Testis (tissue), 3 donors: ENCODE data around the gene BCAS3. TPM values are rescaled to one million over a fixed set of nuclear protein-coding genes. Genes with fewer than 3 reads are reported as not detected.

Experiments
- DNase-seq: peaks from one replicate; pipeline ENCODE4 v3.0.0-alpha.2; 2019
- H3K27ac ChIP-seq, 2 donors: fragments of 200-600 bp; sonication (generic); one replicate each; pipeline ENCODE4 v1.5.1; 2019
- H3K27me3 ChIP-seq: fragments of 200-600 bp; sonication (generic); one replicate; pipeline ENCODE4 v1.5.1; 2019
- H3K36me3 ChIP-seq: fragments of 200-600 bp; sonication (generic); one replicate; pipeline ENCODE4 v1.5.1; 2017; ENCODE audit warnings: low read depth; ENCODE audit errors: missing control alignments
- H3K4me1 ChIP-seq: fragments of 200-600 bp; sonication (generic); one replicate; pipeline ENCODE4 v1.5.1; 2019
- H3K4me3 ChIP-seq, 2 donors: fragments of 200-600 bp; sonication (generic); one replicate each; pipeline ENCODE4 v1.5.1; 2017 to 2019
- H3K9me3 ChIP-seq: fragments of 200-600 bp; sonication (generic); one replicate; pipeline ENCODE4 v1.5.1; 2017
- POLR2A ChIP-seq: fragments of 450-650 bp; IDR thresholded peaks from one replicate; pipeline ENCODE4 v1.6.1; 2017; ENCODE audit warnings: antibody characterized with exemption, mild to moderate bottlenecking, moderate library complexity
- WGBS, 2 donors: methylation state at CpG; one replicate each; pipeline ENCODE4 v1.1.5; 2018; 5-methylcytosine and 5-hydroxymethylcytosine counted together
- intact Hi-C: fragments of 100-400 bp; cut with DNase I; formaldehyde crosslinking; loops from one replicate; pipeline ENCODE4 v1.15.1; 2023; ENCODE audit warnings: low total_unique reads
- polyA plus RNA-seq: library from polyadenylated mRNA; stranded (reverse); fragments of 350-450 nt; fragmentation: Illumina TruSeq; extraction: RNeasy Lipid Tissue Mini Kit (QIAGEN cat#74804); gene quantifications from one replicate; pipeline ENCODE4 v1.2.3, GENCODE V29; 2014; ENCODE audit warnings: low read depth, low replicate concordance; ENCODE audit not compliant: insufficient read depth
- total RNA-seq, 2 donors: library from RNA; depleted of rRNA; stranded (reverse); fragments of >200 nt; gene quantifications; one replicate each; pipeline ENCODE4 v1.2.3, GENCODE V29; 2016
- TF ChIP-seq, protein P1 (sequence below), 3 experiments: fragments of 450-650 bp in 2 of 3; fragments of 200-600 bp in 1 of 3; sonication (generic) in 1 of 3; IDR thresholded peaks; one replicate each; pipeline ENCODE4 v1.5.1; 2016 to 2019; ENCODE audit warnings: antibody characterized with exemption in 3 of 3, mild to moderate bottlenecking in 2 of 3, moderate library complexity in 1 of 3

BCAS3 gene
- total and polyA plus RNA-seq, 3 donors from 2014 or later, result 54.8 to 96.7 (median 73.0) TPM

DNA sequence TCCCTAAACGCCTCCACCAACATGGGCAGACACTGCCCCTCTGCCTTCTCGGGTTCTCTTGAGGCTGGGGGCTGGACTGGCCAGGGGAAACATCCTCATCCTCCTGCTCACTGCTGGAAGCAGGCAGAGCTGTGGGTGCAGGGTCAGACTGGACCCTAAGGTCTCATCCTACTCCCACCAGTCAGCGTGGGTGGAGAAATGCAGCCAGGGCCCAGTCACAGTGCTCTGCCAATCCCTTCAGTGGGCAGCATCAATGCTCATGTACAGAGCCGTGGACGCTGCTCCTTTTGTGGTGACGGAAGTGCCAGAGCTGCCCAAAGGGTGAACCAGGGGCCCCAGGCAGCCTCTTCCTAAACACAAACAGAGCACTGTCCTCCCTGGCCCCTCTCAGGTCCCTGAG, 708.6 kb downstream of the BCAS3 start:
- Histone ChIP-seq H3K4me3 (no peak overlapping the region), H3K4me1 (peaks cover 13% of the 10 kb centered on the region), H3K27ac (no peak overlapping the region), H3K9me3 (no peaks in the 10 kb centered on the region), H3K27me3 (no peaks in the 10 kb centered on the region), H3K36me3 (no peaks in the 10 kb centered on the region)
- intact Hi-C loops, result no loop called here
- no peak for TF ChIP-seq POLR2A
- TF ChIP-seq, protein P1, sequence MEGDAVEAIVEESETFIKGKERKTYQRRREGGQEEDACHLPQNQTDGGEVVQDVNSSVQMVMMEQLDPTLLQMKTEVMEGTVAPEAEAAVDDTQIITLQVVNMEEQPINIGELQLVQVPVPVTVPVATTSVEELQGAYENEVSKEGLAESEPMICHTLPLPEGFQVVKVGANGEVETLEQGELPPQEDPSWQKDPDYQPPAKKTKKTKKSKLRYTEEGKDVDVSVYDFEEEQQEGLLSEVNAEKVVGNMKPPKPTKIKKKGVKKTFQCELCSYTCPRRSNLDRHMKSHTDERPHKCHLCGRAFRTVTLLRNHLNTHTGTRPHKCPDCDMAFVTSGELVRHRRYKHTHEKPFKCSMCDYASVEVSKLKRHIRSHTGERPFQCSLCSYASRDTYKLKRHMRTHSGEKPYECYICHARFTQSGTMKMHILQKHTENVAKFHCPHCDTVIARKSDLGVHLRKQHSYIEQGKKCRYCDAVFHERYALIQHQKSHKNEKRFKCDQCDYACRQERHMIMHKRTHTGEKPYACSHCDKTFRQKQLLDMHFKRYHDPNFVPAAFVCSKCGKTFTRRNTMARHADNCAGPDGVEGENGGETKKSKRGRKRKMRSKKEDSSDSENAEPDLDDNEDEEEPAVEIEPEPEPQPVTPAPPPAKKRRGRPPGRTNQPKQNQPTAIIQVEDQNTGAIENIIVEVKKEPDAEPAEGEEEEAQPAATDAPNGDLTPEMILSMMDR (IDR thresholded peaks at IDR 0.05), result no peak
- no peak for DNase-seq
- WGBS, 2 donors, result 83 to 91% methylated on average over 2 to 6 of the region's 6 CpGs

DNA sequence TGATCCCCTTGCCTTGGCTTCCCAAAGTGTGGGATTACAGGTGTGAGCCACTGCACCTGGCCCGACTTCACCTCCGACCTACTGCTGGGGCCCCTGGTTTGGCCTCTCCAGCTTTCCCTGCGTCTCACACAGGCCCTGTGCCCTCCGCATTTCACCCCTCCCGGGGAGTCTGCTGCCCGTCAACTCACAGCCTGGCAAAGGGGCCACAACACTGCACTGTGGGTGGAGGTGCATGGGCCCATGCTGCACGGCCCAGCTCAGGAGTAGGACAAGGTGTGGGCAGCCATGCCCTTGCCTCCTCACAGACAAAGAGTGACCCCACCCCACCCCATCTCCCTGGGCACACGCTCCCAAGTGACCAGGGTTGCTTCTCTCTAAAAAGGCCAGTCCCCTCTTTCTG, 709.4 kb downstream of the BCAS3 start:
- intact Hi-C loops, result no loop called here
- H3K9me3 ChIP-seq, result no peaks in the 10 kb centered on the region
- DNase-seq, result no peak
- TF ChIP-seq POLR2A, result no peak
- TF ChIP-seq, protein P1 (IDR thresholded peaks at IDR 0.05), result no peak
- no peak overlapping the region for H3K27ac ChIP-seq
- H3K4me1 ChIP-seq, result peaks cover 13% of the 10 kb centered on the region
- 92 to 96% methylated on average over 8 of the region's 8 CpGs for WGBS, 2 donors
- H3K4me3 ChIP-seq, result no peak overlapping the region
- no peaks in the 10 kb centered on the region for H3K36me3 ChIP-seq
- H3K27me3 ChIP-seq, result no peaks in the 10 kb centered on the region

DNA sequence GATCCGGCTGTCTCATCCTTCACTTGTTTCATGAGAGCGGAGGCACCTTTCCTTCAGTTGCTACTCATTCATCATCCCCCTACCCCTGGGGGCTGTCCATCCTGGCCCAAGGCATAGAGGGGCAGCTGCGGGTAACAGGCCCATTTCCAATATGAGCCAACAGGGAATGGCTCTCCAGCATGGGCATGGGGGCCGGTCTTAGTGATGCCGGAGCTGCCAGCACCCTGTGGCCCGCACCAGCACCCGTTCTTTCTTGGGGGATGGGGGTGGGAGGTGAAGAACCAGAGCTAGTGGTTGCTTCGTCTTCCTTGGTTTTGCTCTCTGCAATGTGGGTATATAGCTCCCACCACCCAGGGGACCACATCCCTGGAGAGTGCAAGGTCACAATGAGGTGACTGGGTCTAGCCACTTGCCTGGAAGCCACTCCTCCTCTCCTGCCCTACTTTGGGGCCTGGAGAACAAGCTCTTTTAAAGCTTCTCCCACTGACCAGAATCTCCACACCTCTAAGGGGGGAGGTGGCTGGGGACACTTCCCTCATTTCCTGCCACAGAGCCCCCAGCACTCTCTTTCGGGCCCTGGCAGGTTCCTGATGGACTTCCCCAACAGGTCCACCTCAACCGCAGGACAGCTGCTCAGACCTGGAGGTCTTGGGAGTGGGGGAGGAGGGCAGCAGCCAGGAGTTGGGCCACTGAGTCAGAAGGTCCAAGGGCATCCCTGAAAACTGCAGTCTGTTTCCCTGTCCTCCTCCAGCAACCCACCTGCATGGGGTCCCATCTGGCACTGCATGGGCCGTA, 710.1 kb downstream of the BCAS3 start:
- Histone ChIP-seq H3K36me3 (no peaks in the 10 kb centered on the region), H3K9me3 (no peaks in the 10 kb centered on the region), H3K4me1 (peaks cover 13% of the 10 kb centered on the region), H3K4me3 (no peak overlapping the region), H3K27ac (no peak overlapping the region), H3K27me3 (no peaks in the 10 kb centered on the region)
- TF ChIP-seq, protein P1 (IDR thresholded peaks at IDR 0.05), result no peak
- TF ChIP-seq POLR2A, result no peak
- intact Hi-C loops, result no loop called here
- DNase-seq, result no peak
- 96% methylated on average over 10 to 11 of the region's 11 CpGs for WGBS, 2 donors

DNA sequence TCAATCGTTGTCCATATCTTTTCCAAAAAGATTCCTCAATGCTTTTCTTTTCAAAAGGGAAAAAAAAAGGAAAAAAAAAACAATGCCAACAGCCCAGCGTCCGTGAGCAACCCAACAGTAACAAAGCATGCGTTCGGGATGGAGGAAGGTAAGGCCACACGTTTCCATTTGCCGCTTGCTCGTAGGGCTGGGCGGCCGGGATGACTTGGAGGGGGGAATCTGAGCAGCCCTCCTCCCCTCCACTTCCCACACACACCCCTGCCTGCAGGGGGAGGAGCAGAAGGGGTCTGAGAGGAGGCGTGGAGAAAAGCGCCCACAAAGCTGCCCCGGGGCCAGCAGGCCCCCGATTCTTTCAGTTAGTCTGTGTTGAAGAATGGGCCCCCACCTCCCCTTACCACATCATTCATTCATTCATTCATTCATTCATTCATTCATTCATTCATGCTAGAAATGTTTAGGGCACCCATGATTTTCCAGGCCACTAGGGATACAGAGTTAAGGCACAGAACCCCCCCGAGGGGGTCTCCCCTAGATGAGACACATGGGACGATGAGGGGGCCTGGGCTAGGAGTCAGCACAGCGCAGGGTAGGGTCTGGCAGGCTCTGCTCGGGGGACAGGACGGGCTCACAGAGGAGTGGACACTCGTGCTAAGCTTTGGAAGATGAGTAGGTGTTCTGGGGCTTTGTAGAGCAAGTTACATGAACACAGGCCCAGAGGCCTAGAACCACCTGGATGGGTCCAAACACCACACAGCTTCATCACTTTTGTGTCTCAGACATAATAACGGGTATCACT, 711.1 kb downstream of the BCAS3 start:
- no peak for DNase-seq
- no peaks in the 10 kb centered on the region for H3K36me3 ChIP-seq
- H3K9me3 ChIP-seq, result no peaks in the 10 kb centered on the region
- TF ChIP-seq POLR2A, result no peak
- TF ChIP-seq, protein P1 (IDR thresholded peaks at IDR 0.05), result no peak
- intact Hi-C loops, result no loop called here
- no peak overlapping the region for H3K27ac ChIP-seq
- H3K4me1 ChIP-seq, result peaks cover 13% of the 10 kb centered on the region
- 88% methylated on average over 20 to 21 of the region's 21 CpGs for WGBS, 2 donors
- no peaks in the 10 kb centered on the region for H3K27me3 ChIP-seq
- H3K4me3 ChIP-seq, result no peak overlapping the region
